NCI-H524 treated with DMSO at 0.1 percent for 48 hours (cell line): ENCODE measurements around the gene CTSV.
A peak's percentile ranks its signal among the peaks of the same experiment; 100 is the strongest.
"Not testable (repeated sequence)": the region's sequence is repeated elsewhere in the genome, so short reads cannot be mapped to it uniquely, and the experiment has no call there.

Experiments
- DNase-seq: peaks from one replicate; lab custom pipeline; 2025; lab: John Stamatoyannopoulos, UW

CTSV gene

DNA sequence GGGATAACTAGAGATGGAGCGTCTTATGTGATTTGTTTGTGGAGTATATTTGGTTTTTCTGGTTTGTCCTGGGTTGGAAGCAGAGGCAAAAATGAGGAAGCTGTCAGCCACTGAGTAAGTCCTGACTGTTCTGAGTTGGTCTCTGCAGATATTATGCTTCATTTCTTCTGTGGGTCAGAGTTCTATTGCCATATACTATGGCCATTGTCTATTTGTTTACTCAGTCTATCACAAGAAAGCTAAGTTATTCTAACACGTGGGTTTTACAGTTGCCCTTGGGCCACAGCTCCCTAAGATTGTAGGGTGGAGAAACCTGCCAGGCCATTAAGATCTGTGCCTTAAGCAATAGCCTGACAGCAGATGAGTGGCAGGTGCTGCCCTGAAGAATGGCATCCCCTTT lies 3.0 kb upstream of the CTSV start:
- no peak for DNase-seq

- no peak for DNase-seq
Observed at GRCh38 chr9:97039514-97039860, 545 bp upstream of the CTSV start.

DNA sequence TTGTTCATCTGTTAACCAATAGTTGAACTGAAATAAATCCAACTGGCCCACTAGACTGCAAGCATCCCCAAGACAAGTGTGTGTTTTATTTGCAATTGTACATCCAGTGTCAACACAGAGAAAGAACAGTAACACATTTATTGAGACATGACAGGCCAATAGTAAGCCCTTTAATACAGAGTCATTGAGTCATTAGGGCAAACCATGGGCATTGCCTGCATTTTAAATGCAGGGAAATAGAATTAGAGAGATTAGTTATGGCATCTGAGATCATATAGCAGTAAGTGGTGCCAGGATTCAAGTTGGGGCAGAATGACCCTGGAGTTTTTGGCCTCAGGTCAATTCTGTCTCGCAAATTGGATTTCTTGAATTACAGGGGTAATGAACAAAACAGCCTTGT lies 15.4 kb downstream of the CTSV start:
- DNase-seq: not testable (repeated sequence)

DNA sequence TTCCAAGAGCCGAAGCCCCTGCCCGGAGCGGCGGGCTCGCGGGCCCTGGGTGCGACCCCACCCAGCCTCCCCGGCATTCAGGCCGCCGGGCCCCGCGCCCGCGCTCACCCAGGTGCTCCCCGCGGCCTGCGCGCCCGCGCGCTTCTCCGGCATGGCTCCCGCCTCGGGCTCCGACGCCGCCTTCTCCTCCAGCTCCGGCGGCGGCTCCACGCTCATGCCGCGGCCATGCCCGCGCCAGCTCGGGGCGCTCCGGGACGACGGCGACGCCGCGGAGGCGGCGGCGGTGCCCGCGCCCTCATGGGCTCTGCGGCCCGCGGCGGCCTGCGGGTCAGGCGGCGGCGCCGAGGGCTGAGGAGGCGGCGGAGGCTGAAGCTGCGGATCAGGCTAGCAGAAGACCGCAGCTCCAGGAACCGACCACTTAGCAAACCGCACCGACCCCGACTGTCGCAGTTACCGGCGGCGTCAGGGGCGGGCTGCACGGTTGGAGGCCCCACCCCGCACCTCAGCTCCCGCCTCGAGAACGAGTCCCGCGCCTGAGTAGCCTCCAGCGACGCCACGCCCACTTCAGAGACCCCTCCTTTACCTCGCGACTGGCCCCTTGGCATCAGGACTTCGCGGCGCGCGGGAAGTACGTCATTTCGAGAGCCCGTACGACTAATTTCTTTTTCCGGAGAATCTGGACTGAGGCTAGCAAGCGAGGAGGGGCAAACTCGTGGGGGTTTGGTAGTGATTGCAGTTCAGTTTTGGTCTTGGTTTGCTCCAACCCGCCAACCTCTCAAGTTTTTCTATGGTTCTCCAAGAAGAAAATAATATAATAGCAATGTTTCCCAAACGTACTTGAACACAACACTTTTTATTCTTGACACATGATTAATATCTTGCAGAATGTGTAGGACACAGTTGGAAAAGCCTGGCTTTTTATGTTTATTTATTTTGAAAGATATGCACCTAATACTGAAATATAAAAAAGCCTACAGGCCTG lies 25.5 kb downstream of the CTSV start:
- DNase-seq: peak; percentile 71

- DNase-seq: not testable (repeated sequence)
Observed at GRCh38 chr9:97012617-97013016, 26.3 kb downstream of the CTSV start.

GRCh38 chr9:97002195-97002594 lies 36.7 kb downstream of the CTSV start:
- not testable (repeated sequence) for DNase-seq

DNA sequence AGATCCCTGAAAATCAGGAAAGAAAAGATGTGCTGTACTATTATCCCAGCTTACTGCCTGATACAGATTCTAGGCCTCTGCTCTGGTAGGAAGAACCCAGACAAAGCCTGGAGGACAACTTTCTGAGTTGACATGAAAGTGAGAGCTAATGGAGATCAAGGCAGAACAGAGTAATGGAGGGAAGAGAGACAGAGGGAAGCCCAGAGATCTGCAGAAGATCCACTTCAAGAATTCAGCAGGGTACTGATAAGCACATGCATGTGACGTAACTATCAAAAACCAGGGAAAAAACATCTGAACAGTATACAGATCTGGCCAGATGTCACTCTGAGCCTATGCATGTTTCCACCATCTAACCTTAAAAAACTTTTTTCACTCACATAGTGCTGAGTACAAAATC lies 37.6 kb downstream of the CTSV start:
- not testable (repeated sequence) for DNase-seq

DNA sequence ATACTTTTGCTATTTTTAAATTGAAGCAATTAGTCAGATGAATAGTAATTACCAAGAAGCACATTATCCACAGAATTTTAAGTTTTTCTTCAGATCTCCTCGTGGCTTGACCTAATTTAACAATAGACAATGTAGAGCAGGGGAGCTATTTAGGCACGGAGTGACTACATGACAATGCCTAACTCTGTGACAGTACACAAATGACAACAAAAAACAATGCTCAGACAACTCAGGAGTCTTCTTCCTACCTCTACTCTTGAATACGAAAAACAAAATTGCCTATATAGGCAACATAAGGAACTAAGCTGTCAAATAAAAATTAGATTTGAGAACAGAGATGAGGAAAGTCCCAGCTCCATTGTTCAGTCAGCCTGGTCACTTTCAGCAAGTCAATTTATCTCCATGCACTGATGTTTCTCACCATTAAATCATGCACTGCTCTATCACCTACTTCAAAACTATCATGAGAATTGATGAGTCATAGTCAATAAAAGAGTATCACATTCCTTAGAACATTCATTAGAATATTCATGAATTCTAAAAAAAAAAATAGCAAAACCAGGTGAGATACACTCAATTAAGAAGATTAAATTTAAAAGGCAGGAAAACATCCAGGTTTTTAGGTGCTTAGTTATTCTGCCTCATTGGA lies 38.7 kb downstream of the CTSV start:
- not testable (repeated sequence) for DNase-seq

- DNase-seq: not testable (repeated sequence)
Observed at GRCh38 chr9:96999733-97000132, 39.2 kb downstream of the CTSV start.

DNA sequence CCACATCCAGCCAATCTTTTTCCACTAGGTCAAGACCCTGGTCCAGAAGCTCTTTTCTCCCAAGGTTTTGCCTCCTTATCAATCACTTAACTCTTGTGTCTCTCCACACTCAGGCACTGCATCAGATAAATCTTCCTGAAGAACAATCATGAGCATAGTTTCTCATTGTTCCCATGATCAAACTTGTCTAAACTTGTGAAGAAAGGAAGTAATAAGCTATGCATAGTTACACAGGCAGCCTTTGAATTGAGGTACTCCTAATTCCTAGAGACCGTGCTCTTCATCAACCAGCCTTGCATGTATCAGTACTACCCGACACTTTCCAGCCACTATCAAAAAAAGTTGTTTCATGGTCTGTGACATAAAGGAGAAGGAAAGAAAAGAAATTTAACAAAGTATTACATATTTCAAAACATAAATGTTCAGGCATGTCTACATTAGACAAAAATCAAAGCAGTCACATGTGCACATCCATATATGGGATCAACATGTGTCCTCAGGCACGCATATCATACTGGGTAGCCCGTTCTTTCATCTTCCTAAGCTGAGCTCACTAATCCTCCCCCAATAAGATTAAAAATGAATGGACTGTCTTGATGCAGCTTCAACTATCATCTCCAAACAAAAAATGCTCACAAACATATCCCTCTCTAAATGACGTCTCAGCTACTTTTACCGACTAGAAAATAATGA lies 41.8 kb downstream of the CTSV start:
- not testable (repeated sequence) for DNase-seq

- DNase-seq: not testable (repeated sequence)
Observed at GRCh38 chr9:96994531-96995016, 44.4 kb downstream of the CTSV start.

GRCh38 chr9:96992303-96992702 lies 46.6 kb downstream of the CTSV start:
- DNase-seq: not testable (repeated sequence)

DNA sequence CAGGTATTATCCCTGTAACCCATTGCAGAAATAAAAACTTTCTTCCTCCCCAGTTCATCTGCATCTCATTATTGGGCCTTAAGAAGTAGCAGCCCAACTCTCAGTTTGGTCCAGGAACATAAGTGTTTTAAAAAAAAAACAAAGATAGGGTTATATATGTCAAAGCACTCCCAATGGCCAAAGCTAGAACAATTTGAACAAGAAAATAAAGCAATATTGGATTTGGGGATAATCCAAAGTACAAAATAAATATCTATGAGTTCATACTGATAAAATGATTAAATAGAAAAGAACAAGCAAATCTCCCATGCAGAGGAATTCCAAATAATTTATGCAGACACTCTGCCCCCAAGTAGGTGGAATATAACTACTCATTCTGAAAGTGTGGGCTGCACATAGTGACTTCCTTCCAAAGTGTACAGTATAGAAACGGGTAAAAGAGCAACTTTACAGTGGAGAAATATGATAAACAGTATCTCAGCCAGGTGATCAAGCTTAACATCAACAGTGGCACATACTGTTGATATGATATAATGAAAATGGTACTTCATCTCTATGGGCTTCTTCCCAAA lies 49.1 kb downstream of the CTSV start:
- DNase-seq: not testable (repeated sequence)

DNA sequence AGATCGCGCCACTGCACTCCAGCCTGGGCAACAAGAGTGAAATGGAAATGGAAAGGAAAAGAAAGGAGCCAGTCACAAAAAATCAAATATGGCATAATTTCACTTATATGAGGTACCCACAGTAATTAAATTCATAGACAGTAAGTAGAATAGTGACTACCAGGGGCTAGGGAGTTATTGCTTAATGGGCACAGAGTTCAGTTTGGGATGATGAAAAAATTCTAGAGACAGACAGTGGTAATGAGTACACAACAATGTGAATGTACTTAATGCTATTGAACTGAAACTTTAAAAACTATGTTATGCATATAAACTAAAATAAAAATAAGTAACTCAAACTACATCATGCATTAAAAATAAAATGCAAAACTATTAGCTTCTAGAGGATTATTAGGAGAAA lies 54.1 kb downstream of the CTSV start:
- not testable (repeated sequence) for DNase-seq

DNA sequence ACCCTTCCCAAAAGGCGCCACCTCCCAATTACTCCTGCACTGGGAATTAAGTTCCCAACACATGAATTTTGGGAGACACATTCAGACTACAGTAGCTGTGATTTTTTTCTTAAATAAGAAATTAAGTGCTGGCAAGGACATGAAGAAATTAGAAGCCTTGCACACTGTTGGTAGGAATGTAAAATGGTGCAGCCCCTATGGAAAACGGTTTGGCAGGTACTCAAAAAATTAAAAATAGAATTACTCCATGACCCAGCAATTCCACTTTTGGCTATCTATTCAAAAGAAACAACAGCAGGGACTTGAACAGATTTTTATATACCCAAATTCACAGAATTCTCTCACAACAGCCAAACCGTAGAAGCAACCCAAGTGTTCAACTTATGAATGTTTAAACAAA lies 54.8 kb downstream of the CTSV start:
- DNase-seq: not testable (repeated sequence)

DNA sequence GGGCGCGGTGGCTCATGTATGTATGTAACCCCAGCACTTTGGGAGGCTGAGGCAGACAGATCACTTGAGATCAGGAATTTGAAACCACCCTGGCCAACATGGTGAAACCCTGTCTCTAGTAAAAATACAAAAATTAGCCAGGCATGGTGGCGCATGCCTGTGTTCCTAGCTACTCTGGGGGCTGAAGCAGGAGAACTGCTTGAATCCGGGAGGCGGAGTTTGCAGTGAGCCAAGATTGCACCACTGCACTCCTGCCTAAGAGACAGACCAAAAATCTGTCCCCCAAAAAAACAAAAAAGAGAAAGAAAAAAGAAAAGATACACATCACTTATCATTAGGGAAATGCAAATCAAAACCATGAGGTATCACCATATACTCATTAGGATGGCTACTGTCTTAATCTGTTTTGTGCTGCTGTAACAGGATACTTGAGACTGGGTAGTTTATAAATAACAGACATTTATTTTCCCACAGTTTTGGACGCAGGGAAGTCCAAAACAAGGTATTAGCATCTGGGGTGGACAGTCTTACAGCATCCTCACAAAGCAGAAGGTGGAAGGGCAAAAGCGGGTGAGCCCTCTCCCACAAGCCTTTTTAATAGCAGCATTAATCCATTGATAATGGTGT lies 55.3 kb downstream of the CTSV start:
- not testable (repeated sequence) for DNase-seq
